SHP77 treated with DMSO at 0.1 percent for 48 hours (cell line): ENCODE measurements around the gene C20orf144.
"Not testable (repeated sequence)": the region's sequence is repeated elsewhere in the genome, so short reads cannot be mapped to it uniquely, and the experiment has no call there.

Source experiments
- DNase-seq: peaks from one replicate; lab custom pipeline; 2025; lab: John Stamatoyannopoulos, UW

Gene C20orf144

DNA sequence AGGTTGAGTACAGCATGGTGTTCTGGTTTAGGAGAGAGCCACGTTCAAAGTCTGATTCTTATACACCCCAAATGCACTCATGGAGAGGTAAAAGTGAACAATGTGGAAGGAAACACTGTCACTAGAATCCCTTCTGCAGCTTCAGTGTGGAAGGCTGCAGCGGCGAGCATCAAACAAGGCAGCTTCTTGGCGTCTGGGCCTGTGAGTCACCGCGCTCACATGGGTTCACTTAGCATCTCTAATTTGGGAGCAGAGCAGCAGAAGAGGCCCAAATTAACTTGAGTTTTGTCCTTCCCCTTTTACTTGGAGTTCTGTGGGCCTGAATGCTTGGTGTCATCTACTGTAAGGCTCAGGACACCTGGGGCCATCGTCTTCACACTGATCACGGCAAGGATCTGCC, 35.0 kb downstream of the C20orf144 start:
- DNase-seq: no peak

DNA sequence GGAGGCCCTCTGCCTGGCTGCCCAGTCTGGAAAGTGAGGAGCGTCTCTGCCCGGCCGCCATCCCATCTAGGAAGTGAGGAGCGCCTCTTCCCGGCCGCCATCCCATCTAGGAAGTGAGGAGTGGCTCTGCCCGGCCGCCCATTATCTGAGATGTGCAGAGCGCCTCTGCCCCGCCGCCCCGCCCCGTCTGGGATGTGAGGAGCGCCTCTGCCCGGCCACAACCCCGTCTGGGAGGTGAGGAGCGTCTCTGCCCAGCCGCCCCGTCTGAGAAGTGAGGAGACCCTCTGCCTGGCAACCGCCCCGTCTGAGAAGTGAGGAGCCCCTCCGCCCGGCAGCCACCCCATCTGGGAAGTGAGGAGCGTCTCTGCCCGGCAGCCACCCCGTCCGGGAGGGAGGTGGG, 36.8 kb downstream of the C20orf144 start:
- DNase-seq: not testable (repeated sequence)

DNA sequence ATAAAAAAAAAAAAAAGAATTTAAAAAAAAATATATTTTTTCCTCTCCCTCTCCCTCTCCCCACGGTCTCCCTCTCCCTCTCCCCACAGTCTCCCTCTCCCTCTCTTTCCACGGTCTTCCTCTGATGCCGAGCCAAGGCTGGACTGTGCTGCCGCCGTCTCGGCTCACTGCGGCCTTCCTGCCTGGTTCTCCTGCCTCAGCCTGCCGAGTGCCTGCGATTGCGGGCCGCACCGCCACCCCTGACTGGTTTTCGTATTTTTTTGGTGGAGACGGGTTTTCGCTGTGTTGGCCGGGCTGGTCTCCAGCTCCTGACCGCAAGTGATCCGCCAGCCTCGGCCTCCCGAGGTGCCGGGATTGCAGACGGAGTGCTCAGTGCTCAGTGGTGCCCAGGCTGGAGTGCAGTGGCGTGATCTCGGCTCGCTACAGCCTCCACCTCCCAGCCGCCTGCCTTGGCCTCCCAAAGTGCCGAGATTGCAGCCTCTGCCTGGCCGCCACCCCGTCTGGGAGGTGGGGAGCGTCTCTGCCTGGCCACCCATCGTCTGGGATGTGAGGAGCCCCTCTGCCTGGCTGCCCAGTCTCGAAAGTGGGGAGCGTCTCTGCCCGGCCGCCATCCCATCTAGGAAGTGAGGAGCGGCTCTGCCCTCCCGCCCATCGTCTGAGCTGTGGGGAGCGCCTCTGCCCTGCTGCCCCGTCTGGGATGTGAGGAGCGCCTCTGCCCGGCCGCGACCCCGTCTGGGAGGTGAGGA, 38.7 kb downstream of the C20orf144 start:
- DNase-seq: not testable (repeated sequence)

DNA sequence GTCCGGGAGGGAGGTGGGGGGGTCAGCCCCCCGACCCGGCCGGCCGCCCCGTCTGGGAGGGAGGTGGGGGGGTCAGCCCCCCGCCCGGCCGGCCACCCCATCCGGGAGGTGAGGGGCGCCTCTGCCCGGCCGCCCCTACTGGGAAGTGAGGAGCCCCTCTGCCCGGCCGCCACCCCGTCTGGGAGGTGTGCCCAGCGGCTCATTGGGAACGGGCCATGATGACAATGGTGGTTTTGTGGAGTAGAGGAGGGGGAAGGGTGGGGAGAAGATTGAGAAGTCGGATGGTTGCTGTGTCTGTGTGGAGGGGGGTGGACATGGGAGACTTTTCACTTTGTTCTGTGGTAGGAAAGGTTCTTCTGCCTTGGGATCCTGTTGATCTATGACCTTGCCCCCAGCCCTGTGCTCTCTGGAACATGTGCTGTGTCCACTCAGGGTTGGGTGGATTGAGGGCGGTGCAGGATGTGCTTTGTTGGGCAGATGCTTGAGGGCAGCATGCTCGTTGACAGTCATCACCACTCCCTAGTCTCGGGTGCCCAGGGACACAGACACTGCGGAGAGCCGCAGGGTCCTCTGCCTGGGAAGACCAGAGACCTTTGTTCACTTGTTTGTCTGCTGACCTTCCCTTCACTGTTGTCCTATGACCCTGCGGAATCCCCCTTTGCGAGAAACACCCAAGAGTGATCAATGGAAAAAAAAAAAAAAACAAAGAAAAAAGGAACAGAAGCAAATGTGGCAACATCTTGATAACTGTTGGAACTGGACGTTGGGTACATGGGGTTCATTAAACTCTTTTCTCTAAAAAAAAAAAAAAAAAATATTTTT, 39.7 kb downstream of the C20orf144 start:
- no peak for DNase-seq

DNA sequence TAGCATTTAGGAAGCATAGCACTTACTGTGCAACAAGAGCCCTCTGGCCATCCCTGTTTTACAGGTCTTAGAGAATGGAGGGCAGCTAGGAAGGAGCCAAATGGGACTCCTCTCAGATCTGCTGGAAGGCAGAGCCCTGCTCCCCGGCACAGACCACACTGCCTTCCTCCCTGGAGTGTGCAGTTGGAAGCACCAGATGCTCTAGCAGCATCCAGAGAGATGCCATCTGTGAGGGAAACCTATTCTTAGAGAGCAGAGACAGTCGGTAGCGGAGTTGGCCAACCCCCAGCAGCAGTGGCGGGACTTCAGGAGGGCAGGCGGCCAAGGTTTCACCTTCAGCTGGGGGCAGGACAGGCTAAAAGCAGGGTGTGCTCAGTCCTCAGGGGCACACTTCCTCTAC, 40.7 kb downstream of the C20orf144 start:
- no peak for DNase-seq

DNA sequence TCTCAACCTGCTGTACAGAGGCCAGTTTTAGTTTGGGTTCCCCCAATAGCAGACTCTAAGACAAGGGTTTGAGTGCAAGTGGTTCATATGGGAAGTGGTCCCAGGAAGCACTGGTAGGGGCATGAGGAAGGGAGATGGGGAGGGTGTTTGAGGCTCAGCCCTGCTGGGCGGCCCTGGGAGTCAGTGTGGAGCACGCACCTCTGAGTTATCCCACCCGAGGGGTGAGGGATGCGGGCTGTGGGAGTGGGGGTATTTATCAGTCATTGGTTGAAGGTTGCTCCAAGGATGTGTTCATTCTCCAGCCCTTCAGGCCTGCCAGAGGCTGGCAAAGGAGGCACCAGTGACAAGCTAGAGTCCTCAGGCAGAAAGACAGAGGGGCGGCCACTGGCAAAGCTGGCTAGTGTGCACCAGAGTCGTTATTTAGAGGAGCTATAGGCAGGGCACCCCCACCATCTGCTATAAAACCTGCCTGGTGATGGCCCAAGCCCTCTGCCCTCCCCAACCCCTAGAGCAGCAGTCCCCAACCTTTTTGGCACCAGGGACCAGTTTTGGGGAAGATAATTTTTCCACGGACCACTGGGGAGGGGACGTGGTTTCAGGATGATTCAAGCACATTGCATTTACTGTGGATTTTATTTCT, 41.5 kb downstream of the C20orf144 start:
- no peak for DNase-seq

DNA sequence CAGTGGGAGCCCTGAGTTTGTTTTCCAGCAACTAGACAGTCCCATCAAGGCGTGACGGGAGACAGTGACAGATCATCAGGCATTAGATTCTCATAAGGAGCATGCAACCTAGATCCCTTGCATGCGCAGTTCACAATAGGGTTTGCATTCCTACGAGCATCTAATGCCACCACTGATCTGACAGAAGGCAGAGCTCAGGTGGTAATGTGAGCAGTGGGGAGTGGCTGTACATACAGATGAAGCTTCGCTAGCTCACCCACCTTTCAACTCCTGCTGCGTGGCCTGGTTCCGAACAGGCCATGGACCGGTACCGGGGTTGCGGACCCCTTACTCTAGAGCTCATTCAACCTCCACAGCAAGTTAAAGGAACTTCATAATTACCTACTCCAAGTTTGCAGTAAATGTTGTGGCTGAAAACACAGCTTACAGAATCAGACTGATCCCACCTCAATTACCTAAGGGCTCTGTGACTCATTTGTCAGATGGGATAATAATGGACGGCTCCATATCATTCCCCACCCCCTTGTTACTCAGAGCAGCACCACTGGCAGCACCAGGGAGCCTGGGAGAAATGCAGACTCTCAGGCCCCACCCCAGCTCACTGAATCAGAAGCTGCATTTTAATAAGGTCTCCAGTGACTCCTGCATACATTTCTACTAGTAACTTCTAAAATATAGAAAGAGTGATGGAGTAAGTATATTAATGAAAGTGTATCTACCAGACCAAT, 42.2 kb downstream of the C20orf144 start:
- no peak for DNase-seq

DNA sequence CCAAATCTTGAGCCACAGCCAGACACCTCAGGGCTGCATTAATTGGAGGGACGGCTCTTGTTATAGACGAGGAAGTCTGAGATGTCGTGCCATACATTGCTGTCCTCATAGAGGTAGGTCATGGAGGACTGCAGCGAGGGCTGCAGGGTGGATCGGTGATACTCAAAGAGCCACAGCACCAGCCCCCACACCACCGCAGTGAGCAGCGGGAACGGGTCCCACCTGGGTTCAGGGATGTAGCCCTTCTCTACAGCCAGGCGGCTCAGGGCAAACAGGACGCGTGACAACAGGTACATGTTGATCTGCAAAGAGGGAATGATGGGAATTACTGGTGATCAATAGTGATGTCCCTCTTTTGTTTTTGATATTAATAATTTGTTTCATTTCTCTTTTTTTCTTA, 45.5 kb downstream of the C20orf144 start:
- DNase-seq: no peak

DNA sequence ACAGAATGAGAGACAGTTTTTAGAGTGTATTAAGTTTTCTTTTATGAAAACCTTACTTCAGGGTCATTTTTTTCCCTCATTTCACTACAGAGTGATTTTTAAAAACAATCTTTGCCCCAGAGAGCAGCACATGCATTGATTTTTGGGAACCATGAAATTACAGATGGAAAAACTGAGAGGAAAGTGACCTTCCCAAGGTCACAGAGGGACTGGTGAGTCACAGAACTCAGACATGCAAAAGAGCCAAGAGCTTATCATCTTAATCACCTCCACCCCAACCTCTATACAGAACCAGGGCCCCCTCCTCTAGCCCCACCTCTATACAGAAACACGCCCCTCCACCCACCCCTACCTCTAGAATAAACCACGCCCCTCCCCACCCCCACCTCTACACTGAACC, 47.3 kb downstream of the C20orf144 start:
- no peak for DNase-seq

DNA sequence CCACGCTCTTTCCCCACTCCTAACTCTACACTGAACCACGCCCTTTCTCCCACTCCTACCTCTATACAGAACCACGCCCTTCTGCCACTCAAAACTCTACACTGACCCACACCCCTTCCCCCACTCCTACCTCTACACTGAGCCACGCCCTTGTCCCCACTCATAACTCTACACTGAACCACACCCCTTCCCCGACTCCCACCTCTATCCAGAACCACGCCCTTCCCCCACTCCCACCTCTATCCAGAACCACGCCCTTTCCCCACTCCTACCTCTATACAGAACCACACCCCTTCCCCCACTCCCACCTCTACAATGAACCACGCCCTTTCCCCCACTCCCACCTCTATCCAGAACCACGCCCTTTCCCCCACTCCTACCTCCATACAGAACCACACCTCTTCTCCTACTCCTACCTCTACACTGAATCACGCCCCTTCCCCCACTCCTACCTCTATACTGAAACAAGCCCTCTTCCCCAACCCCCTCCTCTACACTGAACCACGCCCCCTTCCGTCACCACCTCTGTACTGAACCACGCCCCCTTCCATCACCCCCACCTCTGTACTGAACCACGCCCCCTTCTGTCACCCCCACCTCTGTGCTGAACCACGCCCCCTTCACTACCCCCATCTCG, 47.9 kb downstream of the C20orf144 start:
- DNase-seq: no peak

DNA sequence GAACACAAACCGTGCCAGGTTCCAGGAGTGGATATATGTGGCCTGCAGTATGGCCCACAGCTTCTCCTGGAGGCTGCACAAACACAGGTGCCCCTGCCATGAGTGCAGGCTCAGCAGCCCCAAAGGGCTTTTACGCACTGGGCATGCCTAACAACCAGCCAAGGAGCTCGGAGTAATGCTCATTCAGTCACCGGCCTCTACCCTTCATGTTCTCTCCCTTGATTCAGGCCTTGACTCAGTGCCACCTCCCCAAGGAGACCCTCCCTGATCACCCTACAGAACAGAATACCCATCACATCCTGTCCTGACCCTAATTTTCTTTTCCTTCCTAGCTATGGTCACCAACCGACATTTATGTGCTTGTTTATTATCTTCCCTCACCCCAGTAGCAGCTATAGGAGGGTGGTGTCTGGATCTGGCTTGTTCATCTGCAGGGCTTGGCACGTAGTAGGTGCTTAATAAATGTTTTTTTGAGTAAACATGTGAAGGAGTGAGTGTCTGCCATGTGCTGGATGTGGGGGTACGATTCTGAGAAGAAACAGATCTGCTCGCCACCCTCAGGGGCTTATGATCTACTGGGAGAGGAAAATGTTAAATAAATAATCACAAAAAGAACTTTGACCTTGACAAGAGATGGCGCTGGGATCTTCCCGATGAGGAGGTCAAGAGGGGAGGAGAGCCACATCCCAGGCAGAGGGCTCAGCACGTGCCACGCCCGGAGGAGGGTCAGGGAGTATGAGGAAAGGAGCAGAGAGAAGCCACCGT, 48.7 kb downstream of the C20orf144 start:
- DNase-seq: no peak

DNA sequence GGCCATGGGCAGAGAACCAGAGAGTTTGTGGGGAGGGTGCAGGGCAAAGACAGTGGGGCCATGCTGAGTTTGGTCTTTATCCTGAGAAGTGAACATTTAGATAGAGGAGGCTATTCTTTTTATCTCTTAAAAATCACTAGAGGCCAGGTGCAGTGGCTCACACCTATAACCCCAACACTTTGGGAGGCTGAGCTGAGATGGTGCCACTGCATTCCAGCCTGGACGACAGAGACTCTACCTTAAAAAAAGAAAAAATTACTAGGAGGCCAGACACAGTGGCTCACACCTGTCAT, 49.3 kb downstream of the C20orf144 start:
- DNase-seq: no peak
